ENCODE data around the gene BRSK2.

DNA sequence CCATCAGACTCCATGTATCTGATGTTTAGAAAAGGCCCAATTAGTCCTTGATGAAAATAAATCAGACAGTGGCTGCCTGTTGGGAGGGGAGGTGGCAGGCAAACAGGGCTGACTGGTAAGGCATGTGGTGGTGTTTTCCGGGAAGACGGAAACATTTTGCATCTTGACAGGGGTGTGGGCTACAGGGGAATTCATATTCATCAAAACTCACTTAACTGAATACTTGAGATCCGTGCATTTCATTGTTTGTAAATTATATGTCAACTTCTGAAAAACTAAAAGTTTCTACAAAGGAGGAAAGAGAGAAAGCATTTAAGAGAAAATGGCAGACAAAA lies 107.0 kb downstream of the BRSK2 start:
- no peak for TF ChIP-seq YY1 (IDR thresholded peaks at IDR 0.05; ENCODE audit: insufficient read depth, insufficient read length)
- TF ChIP-seq SUZ12 (IDR thresholded peaks at IDR 0.05; ENCODE audit: extremely low read depth, insufficient read depth, insufficient read length), result no peak
